ENCODE data around the gene SDK1. TPM values are rescaled to one million over a fixed set of nuclear protein-coding genes. Genes with fewer than 3 reads are reported as not detected.

The SDK1 gene
- total and polyA plus RNA-seq, 2 of the 8 experiments (the other 6 are each of a cell fraction or from before 2014, with no cell fraction given) = 3.3 to 7.2 TPM

DNA sequence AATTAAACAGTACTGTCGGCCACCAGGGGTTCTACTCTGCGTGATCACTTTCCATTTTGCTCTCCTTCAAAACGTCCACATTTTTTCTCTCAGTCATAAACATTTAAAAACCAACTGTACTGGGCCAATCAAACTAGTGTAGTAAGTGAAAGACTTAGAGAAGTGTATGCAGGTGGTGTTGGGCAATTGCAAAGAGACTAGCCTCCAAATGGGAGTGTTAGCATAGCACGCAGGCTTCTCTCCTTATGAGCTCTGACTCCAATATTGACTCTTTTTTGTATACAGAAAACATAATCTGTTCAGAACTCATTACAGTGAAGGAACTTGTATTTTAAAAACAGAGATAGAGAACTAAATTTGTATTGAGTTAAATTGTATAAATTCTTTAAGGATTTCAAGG lies 150.6 kb downstream of the SDK1 start:
- H2BK12ac ChIP-seq (ENCODE audit: low read depth, low read length) = no peak overlapping the region
- no peaks in the 10 kb centered on the region for H3K79me1 ChIP-seq (ENCODE audit: low read depth, low read length)
- H3K23me2 ChIP-seq (ENCODE audit: low read depth, low read length) = no peaks in the 10 kb centered on the region; the same call in 1 of the 2 replicates
- H2AFZ ChIP-seq (ENCODE audit: low read length) = no peak overlapping the region
- no peak overlapping the region for H3K14ac ChIP-seq (ENCODE audit: insufficient read length)
- H4K91ac ChIP-seq (replicated peaks; ENCODE audit: insufficient read length, low read length) = no peak overlapping the region
- no peak overlapping the region for H2BK15ac ChIP-seq (ENCODE audit: low read length)
- POLR2A ChIA-PET (ENCODE audit: partially characterized antibody) = no interaction called here
- peaks cover 0 to 2% (median 0%) of the 10 kb centered on the region in 4 experiments; a peak in 1 of 7 replicates for H3K4me1 ChIP-seq (replicated peaks in 1 of 4; ENCODE audit: control insufficient read depth in 3 of 4, insufficient read depth in 4 of 4, low read length in 3 of 4)
- H4K5ac ChIP-seq (ENCODE audit: insufficient read length, low read depth, low read length) = no peak overlapping the region
- no peaks in the 10 kb centered on the region for H3K9me3 ChIP-seq (ENCODE audit: insufficient read depth in 2 of 2, low read depth in 1 of 2, low read length in 1 of 2)
- H3K36me3 ChIP-seq (ENCODE audit: control insufficient read depth in 2 of 4, insufficient read depth in 4 of 4, low read length in 3 of 4) = no peaks in the 10 kb centered on the region
- no peak overlapping the region for H3K4ac ChIP-seq (replicated peaks; ENCODE audit: insufficient read length, low read depth, low read length)
- H3K27ac ChIP-seq (ENCODE audit: low read depth, low read length) = no peak overlapping the region
- H3K23ac ChIP-seq (ENCODE audit: insufficient read length) = no peak overlapping the region
- no peak overlapping the region for H2BK120ac ChIP-seq (replicated peaks; ENCODE audit: low read depth, low read length)
- H2BK20ac ChIP-seq (ENCODE audit: low read length) = no peak overlapping the region
- H3K79me2 ChIP-seq (ENCODE audit: control insufficient read depth in 1 of 2, insufficient read depth in 2 of 2, low read length in 2 of 2) = no peaks in the 10 kb centered on the region
- 77% methylated on average over 4 of the region's 4 CpGs; no CpG with 5 or more reads in 1 of the 2 experiments for WGBS, 2 experiments (ENCODE audit: extremely low coverage in 1 of 2, insufficient coverage in 1 of 2, insufficient read length in 1 of 2, insufficient replicate concordance in 2 of 2, low coverage in 1 of 2, low lambda C conversion rate in 2 of 2, missing lambda C conversion rate in 1 of 2)
- no peak overlapping the region for H4K8ac ChIP-seq (ENCODE audit: extremely low read depth, insufficient read depth, low read length)
- CTCF ChIA-PET (ENCODE audit: partially characterized antibody) = interaction anchor here (0.9 kb wide), 1 partner anchor 21 kb away, joined by 3 read pairs; no protein-coding TSS in a partner anchor
- DNase-seq (ENCODE audit: low read depth in 1 of 2, low spot score in 2 of 2) (no peak), FAIRE-seq (no peak)
- no peaks in the 10 kb centered on the region for H3K27me3 ChIP-seq (replicated peaks in 1 of 4; ENCODE audit: control insufficient read depth in 3 of 4, extremely low read depth in 1 of 4, insufficient read depth in 3 of 4, low read length in 3 of 4)
- no peak overlapping the region for H3K9ac ChIP-seq (replicated peaks in 1 of 4; ENCODE audit: extremely low read depth in 1 of 4, low read depth in 3 of 4, low read length in 3 of 4)
- no peak overlapping the region for H2AK5ac ChIP-seq (ENCODE audit: low read depth, low read length)
- no peak overlapping the region for H3K56ac ChIP-seq (replicated peaks; ENCODE audit: insufficient read length, low read depth, low read length)
- no peak overlapping the region for H3K18ac ChIP-seq (ENCODE audit: extremely low read depth, low read length)
- H4K20me1 ChIP-seq (replicated peaks in 1 of 2; ENCODE audit: control insufficient read depth in 1 of 2, insufficient read depth in 2 of 2, low read length in 2 of 2) = no peaks in the 10 kb centered on the region
- H2BK5ac ChIP-seq (ENCODE audit: low read depth, low read length) = no peak overlapping the region
- H3K4me2 ChIP-seq (ENCODE audit: insufficient read depth in 1 of 2, low read depth in 2 of 2, low read length in 2 of 2) = no peak overlapping the region
- H3K4me3 ChIP-seq (ENCODE audit: extremely low read depth in 1 of 4, insufficient read depth in 2 of 4, low read depth in 3 of 4, low read length in 4 of 4) = no peak overlapping the region
- no peak for TF ChIP-seq RBBP5 (IDR thresholded peaks at IDR 0.05; ENCODE audit: borderline replicate concordance, low read depth, low read length)
- TF ChIP-seq, protein P1, sequence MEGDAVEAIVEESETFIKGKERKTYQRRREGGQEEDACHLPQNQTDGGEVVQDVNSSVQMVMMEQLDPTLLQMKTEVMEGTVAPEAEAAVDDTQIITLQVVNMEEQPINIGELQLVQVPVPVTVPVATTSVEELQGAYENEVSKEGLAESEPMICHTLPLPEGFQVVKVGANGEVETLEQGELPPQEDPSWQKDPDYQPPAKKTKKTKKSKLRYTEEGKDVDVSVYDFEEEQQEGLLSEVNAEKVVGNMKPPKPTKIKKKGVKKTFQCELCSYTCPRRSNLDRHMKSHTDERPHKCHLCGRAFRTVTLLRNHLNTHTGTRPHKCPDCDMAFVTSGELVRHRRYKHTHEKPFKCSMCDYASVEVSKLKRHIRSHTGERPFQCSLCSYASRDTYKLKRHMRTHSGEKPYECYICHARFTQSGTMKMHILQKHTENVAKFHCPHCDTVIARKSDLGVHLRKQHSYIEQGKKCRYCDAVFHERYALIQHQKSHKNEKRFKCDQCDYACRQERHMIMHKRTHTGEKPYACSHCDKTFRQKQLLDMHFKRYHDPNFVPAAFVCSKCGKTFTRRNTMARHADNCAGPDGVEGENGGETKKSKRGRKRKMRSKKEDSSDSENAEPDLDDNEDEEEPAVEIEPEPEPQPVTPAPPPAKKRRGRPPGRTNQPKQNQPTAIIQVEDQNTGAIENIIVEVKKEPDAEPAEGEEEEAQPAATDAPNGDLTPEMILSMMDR (IDR thresholded peaks at IDR 0.05; ENCODE audit: control extremely low read depth in 1 of 3, insufficient read depth in 1 of 3, low read depth in 1 of 3, low read length in 3 of 3) = no peak
- no peak for TF ChIP-seq GABPA (IDR thresholded peaks at IDR 0.05; ENCODE audit: borderline replicate concordance, insufficient read depth, low read length)
- TF ChIP-seq CTBP2 (IDR thresholded peaks at IDR 0.05; ENCODE audit: borderline replicate concordance, insufficient read depth, insufficient read length, low read length) = no peak
- no peak for TF ChIP-seq RFX5 (IDR thresholded peaks at IDR 0.05; ENCODE audit: borderline replicate concordance, low read depth, low read length)
- TF ChIP-seq KDM5A (IDR thresholded peaks at IDR 0.05; ENCODE audit: low read length) = no peak
- TF ChIP-seq, protein P2, sequence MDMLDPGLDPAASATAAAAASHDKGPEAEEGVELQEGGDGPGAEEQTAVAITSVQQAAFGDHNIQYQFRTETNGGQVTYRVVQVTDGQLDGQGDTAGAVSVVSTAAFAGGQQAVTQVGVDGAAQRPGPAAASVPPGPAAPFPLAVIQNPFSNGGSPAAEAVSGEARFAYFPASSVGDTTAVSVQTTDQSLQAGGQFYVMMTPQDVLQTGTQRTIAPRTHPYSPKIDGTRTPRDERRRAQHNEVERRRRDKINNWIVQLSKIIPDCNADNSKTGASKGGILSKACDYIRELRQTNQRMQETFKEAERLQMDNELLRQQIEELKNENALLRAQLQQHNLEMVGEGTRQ (IDR thresholded peaks at IDR 0.05; ENCODE audit: low read length) = no peak
- no peak for TF ChIP-seq JUN (IDR thresholded peaks at IDR 0.05; ENCODE audit: low read depth, low read length)
